Retina (tissue), 1 donor: ENCODE results near the gene MED13.
"Not testable (repeated sequence)": the region's sequence is repeated elsewhere in the genome, so short reads cannot be mapped to it uniquely, and the experiment has no call there.

ENCODE experiments used
- DNase-seq: peaks from one replicate; pipeline ENCODE4 v3.0.0-alpha.2; 2016

The MED13 gene

GRCh38 chr17:62085511-62086408, 20.7 kb upstream of the MED13 start:
- no peak for DNase-seq

- DNase-seq = no peak
These were observed 19.5 kb upstream of the MED13 start for GRCh38 chr17:62084585-62084984.

GRCh38 chr17:62083651-62084050, 18.6 kb upstream of the MED13 start:
- DNase-seq = no peak

GRCh38 chr17:62080647-62081046, 15.6 kb upstream of the MED13 start:
- DNase-seq = no peak

GRCh38 chr17:62078009-62078408, 12.9 kb upstream of the MED13 start:
- DNase-seq = no peak

- no peak for DNase-seq
These were observed 12.0 kb upstream of the MED13 start for GRCh38 chr17:62076864-62077788.

- no peak for DNase-seq
These were observed 10.3 kb upstream of the MED13 start for GRCh38 chr17:62075308-62075815.

GRCh38 chr17:62073993-62074392, 8.9 kb upstream of the MED13 start:
- no peak for DNase-seq

- DNase-seq = not testable (repeated sequence)
These were observed 7.8 kb upstream of the MED13 start for GRCh38 chr17:62072855-62073254.

GRCh38 chr17:62070900-62071299, 5.8 kb upstream of the MED13 start:
- no peak for DNase-seq

- DNase-seq = no peak
These were observed 2.4 kb upstream of the MED13 start for GRCh38 chr17:62067165-62068145.

- DNase-seq = peak; percentile 98
These were observed 762 bp upstream of the MED13 start for GRCh38 chr17:62065611-62066468.

- no peak for DNase-seq
These were observed 868 bp downstream of the MED13 start for GRCh38 chr17:62064029-62064790.

GRCh38 chr17:62062944-62063343, 2.1 kb downstream of the MED13 start:
- DNase-seq = no peak

GRCh38 chr17:62062302-62062701, 2.8 kb downstream of the MED13 start:
- DNase-seq = no peak

GRCh38 chr17:62059414-62059813, 5.7 kb downstream of the MED13 start:
- peak; percentile 34 for DNase-seq

- DNase-seq = no peak
These were observed 6.5 kb downstream of the MED13 start for GRCh38 chr17:62058611-62059010.

GRCh38 chr17:62057696-62058095, 7.4 kb downstream of the MED13 start:
- no peak for DNase-seq

GRCh38 chr17:62052765-62053338, 12.2 kb downstream of the MED13 start:
- DNase-seq = no peak

- DNase-seq = no peak
These were observed 14.0 kb downstream of the MED13 start for GRCh38 chr17:62051053-62051452.
